Measurements from ENCODE around the gene PRRT1B. TPM values are rescaled to one million over a fixed set of nuclear protein-coding genes. Genes with fewer than 3 reads are reported as not detected.

Gene PRRT1B
- total RNA-seq, 1 donor from 2014 or later: not detected

DNA sequence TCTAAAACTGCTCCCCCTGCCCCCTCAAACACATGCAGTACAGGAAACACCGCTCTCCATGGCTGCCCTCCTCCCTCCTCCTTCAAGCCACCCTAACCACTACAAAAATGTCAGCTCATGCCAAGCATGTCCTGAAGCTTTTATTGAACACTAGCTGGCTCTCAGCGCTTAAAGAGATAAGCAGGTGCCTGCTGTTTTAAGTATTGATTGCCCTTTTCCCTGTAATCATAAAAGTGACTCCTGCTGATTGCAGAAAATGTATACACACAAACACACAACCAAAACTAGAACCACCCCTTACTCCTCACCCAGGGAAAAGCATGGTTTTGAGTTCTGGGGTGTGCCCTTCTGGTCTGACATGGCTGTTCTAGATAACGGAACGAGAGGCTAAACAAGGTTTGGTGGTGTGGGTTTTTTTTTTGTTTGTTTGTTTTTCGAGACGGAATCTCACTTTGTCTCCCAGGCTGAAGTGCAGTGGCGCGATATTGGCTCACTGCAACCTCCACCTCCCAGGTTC is 10.5 kb upstream of the PRRT1B start:
- TF ChIP-seq, protein P1, sequence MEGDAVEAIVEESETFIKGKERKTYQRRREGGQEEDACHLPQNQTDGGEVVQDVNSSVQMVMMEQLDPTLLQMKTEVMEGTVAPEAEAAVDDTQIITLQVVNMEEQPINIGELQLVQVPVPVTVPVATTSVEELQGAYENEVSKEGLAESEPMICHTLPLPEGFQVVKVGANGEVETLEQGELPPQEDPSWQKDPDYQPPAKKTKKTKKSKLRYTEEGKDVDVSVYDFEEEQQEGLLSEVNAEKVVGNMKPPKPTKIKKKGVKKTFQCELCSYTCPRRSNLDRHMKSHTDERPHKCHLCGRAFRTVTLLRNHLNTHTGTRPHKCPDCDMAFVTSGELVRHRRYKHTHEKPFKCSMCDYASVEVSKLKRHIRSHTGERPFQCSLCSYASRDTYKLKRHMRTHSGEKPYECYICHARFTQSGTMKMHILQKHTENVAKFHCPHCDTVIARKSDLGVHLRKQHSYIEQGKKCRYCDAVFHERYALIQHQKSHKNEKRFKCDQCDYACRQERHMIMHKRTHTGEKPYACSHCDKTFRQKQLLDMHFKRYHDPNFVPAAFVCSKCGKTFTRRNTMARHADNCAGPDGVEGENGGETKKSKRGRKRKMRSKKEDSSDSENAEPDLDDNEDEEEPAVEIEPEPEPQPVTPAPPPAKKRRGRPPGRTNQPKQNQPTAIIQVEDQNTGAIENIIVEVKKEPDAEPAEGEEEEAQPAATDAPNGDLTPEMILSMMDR (IDR thresholded peaks at IDR 0.05): no peak
- intact Hi-C loops (cut with DNase I): loop anchor here (5.0 kb wide), 1 partner anchor 208 kb away; the partner anchor contains the start of gene RAPGEF1
- Histone ChIP-seq H3K4me3 (no peak overlapping the region), H3K4me1 (peaks cover 8 to 11% of the 10 kb centered on the region in 2 donors), H3K9me3 (no peaks in the 10 kb centered on the region), H3K27me3 (no peaks in the 10 kb centered on the region), H3K27ac (no peak overlapping the region), H3K36me3 (peaks cover 3 to 5% of the 10 kb centered on the region in 2 donors)
- DNase-seq (ENCODE audit: low spot score in 2 of 2): no peak

DNA sequence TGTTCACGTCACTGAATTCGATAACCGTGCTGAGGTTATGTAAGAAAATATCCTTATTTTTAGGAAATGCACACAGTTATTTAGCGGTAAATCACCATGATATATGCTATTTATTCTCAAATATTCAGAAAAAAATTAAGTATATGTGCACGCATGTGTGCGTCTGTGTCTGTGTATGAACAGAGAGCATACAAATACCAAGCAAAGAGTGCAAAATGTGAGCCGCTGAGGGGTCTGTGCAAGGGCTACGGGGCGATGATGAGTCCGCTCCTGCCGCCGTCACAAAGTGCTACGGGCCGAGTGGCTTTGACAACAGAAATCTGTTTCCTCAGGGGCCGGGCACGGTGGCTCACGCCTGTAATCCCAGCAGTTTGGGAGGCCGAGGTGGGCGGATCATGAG is 7.4 kb upstream of the PRRT1B start:
- Histone ChIP-seq H3K27ac (no peak overlapping the region), H3K4me3 (no peak overlapping the region), H3K9me3 (peaks cover 3 to 10% of the 10 kb centered on the region in 2 donors), H3K36me3 (no peaks in the 10 kb centered on the region), H3K4me1 (no peaks in the 10 kb centered on the region), H3K27me3 (no peaks in the 10 kb centered on the region)
- TF ChIP-seq, protein P1 (IDR thresholded peaks at IDR 0.05): no peak
- intact Hi-C loops (cut with DNase I): no loop called here
- DNase-seq (ENCODE audit: low spot score in 2 of 2): no peak

DNA sequence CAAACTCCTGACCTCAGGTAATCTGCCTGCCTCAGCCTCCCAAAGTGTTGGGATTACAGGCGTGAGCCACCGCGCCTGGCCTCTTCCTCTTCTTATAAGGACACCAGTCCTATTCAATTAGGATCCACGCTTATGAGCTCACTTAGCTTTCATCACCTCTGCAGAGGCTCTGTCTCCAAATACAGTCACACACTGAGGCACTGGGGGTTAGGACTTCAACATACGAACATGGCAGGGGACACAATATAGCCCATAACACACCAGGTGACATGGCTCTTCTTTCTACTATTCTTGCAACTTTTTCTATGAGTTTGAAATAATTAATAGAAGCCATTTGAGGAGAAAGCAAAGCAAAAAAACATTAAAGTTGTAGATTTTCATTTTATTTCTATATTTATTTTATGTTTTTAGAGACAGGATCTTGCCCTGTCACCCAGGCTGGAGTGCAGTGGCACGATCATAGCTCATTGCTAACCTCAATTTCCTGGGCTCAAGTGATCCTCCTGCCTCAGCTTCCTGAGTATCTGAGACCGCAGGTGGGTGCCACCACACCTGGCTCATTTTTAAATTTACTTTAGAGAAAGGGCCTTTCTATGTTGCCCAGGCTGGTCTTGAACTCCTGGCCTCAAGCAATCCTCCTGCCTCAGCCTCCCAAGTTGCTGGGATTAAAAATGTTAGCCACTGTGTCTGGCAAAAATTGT is 6.0 kb upstream of the PRRT1B start:
- peaks cover 10 to 24% of the 10 kb centered on the region in 2 donors for H3K9me3 ChIP-seq
- no peak overlapping the region for H3K27ac ChIP-seq
- H3K4me3 ChIP-seq: no peak overlapping the region
- DNase-seq (ENCODE audit: low spot score in 2 of 2): no peak
- H3K36me3 ChIP-seq: no peaks in the 10 kb centered on the region
- no peaks in the 10 kb centered on the region for H3K4me1 ChIP-seq
- no peaks in the 10 kb centered on the region for H3K27me3 ChIP-seq
- TF ChIP-seq, protein P1 (IDR thresholded peaks at IDR 0.05): no peak
- intact Hi-C loops (cut with DNase I): no loop called here

DNA sequence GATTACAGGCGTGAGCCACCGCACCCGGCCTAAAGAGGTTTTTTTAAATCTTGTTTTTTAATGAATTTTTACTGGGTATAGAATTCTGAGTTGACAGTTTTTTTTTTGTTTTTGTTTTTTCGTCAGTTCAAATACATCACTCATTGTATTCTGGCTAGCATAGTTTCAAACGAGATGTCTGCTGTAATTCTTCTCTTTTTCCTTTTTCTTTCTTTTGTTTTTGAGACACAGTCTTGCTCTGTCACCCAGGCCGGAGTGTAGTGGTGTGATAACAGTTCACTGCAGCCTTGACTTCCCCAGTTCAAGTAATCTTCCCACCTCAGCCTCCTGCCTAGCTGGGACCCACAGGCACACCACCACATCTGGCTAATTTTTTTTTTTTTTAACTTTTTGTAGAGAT is 2.2 kb upstream of the PRRT1B start:
- no peak overlapping the region for H3K4me3 ChIP-seq
- no peak for DNase-seq (ENCODE audit: low spot score in 2 of 2)
- H3K9me3 ChIP-seq: peaks cover 10 to 26% of the 10 kb centered on the region in 2 donors
- H3K27me3 ChIP-seq: no peaks in the 10 kb centered on the region
- intact Hi-C loops (cut with DNase I): no loop called here
- H3K27ac ChIP-seq: no peak overlapping the region
- TF ChIP-seq, protein P1 (IDR thresholded peaks at IDR 0.05): no peak
- peaks cover 0 to 11% of the 10 kb centered on the region in 2 donors for H3K4me1 ChIP-seq
- H3K36me3 ChIP-seq: no peaks in the 10 kb centered on the region

DNA sequence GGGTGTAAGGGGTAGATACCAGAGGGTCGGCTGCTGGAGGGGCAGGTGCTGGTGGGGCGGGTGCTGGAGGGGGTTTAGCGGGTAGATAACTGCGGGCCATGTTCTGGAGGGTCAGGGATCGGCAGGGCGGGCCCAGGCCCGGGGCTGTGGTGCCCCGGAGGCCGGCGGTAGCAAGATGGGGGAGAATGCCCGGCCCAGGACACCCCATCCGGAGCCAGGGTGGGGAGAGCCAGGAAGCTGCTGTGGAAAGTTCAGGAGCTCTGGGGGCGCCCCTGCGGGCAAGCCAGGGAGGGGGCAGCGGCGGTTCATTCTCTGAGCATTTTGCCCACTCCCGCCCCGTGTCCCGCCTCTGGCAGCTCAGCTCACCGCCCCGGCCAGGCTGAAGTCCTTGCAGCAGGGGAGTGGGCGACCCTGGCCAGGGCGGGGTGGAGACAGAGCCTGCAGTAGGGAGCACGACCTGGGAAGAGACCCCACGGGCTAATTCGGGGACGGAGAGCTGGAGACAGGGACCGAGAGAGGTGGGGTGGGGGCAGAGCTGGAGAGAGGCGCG is 538 bp downstream of the PRRT1B start:
- no peaks in the 10 kb centered on the region for H3K36me3 ChIP-seq
- peaks cover 0 to 11% of the 10 kb centered on the region in 2 donors for H3K4me1 ChIP-seq
- peaks cover 10 to 26% of the 10 kb centered on the region in 2 donors for H3K9me3 ChIP-seq
- no peak overlapping the region for H3K27ac ChIP-seq
- H3K4me3 ChIP-seq: peak overlapping the region; percentile 51 to 52
- DNase-seq (ENCODE audit: low spot score in 2 of 2): no peak
- H3K27me3 ChIP-seq: no peaks in the 10 kb centered on the region
- intact Hi-C loops (cut with DNase I): no loop called here
- TF ChIP-seq, protein P1 (IDR thresholded peaks at IDR 0.05): no peak
